Medulla oblongata (tissue), 1 donor: Measurements from ENCODE around the gene HAGH.
A peak's percentile ranks its signal among the peaks of the same experiment; 100 is the strongest.

Source experiments
- DNase-seq: peaks from one replicate; pipeline ENCODE4 v3.0.0-alpha.2; 2015; ENCODE audit errors: extremely low spot score

The HAGH gene

GRCh38 chr16:1786242-1787055 lies 40.2 kb downstream of the HAGH start:
- no peak for DNase-seq

GRCh38 chr16:1785846-1786170 lies 40.8 kb downstream of the HAGH start:
- no peak for DNase-seq

GRCh38 chr16:1784977-1785845 lies 41.4 kb downstream of the HAGH start:
- DNase-seq = no peak

GRCh38 chr16:1782408-1783264 lies 44.0 kb downstream of the HAGH start, which contains the start of the genes NUBP2 and SPSB3:
NUBP2 (plus strand) TSS chr16:1782960; CDS start chr16:1783021, 61 bp downstream.
SPSB3 (minus strand) TSS chr16:1782571; CDS start chr16:1781483, 1,088 bp downstream.
- peak; percentile 100 for DNase-seq

- DNase-seq = no peak
Observed at GRCh38 chr16:1781758-1782407, 44.7 kb downstream of the HAGH start.

GRCh38 chr16:1781254-1781653 lies 45.4 kb downstream of the HAGH start:
- no peak for DNase-seq

GRCh38 chr16:1780677-1781072 lies 46.0 kb downstream of the HAGH start:
- DNase-seq = no peak

GRCh38 chr16:1779741-1780676 lies 46.6 kb downstream of the HAGH start:
- DNase-seq = no peak

GRCh38 chr16:1779234-1779701 lies 47.4 kb downstream of the HAGH start:
- no peak for DNase-seq

- no peak for DNase-seq
Observed at GRCh38 chr16:1778200-1779179, 48.1 kb downstream of the HAGH start.

GRCh38 chr16:1777375-1778199 lies 49.0 kb downstream of the HAGH start:
- no peak for DNase-seq

GRCh38 chr16:1776991-1777374 lies 49.6 kb downstream of the HAGH start:
- no peak for DNase-seq

GRCh38 chr16:1776672-1776955 lies 50.0 kb downstream of the HAGH start:
- DNase-seq = no peak

- no peak for DNase-seq
Observed at GRCh38 chr16:1775846-1776671, 50.6 kb downstream of the HAGH start.

GRCh38 chr16:1775006-1775845 lies 51.4 kb downstream of the HAGH start:
- no peak for DNase-seq

GRCh38 chr16:1774448-1774780 lies 52.2 kb downstream of the HAGH start:
- no peak for DNase-seq
